ENCODE results near the gene DEPP1. TPM values are rescaled to one million over a fixed set of nuclear protein-coding genes. Genes with fewer than 3 reads are reported as not detected.
A peak's percentile ranks its signal among the peaks of the same experiment; 100 is the strongest.

Gene DEPP1
- polyA plus RNA-seq, 2 of the 4 experiments (the other 2 are of a cell fraction), result 0.46 to 0.92 TPM

DNA sequence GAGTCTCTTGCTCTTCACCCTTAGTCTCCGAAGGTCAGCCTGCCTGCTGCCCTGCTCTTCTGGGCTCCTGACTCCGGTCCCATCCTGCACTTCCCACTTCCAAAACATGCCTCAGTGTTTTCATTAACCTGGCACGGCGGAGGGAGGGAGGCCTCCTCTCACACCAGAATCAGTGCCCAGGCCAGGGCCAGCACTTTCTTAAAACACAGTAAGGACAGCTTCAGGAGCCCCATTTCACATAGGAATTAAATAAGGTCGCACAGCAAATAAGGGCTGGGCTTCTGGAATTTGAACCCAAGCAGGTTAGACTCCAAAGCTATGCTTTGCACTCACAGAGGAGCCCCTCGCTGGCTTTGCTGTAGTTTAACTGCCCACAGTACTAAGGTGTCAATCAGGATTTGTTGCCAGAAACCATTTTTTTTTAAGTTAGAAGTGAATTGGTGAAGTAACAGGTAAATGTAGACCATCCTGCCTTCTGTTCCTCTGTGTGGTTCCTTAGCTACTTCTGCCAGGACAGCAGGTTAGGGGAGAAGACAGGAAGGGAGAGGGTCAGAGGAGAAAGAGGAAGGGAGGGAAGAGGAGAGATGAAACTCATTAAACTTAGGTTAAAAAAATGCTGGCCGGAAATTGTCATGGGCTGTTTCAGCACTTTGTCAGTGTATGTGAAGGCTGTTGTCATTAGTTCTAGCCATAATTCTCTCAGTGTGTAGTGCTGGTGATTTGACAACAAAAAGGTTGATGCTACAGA, 18.0 kb downstream of the DEPP1 start:
- POLR2A ChIA-PET, result no interaction called here
- TF ChIP-seq MAFK (IDR thresholded peaks at IDR 0.05; ENCODE audit: partially characterized antibody) (no peak), ZSCAN20 (CRISPR knock-in tag; IDR thresholded peaks at IDR 0.05) (no peak), PHF8 (IDR thresholded peaks at IDR 0.05; ENCODE audit: borderline replicate concordance, low read depth) (no peak), RFX5 (IDR thresholded peaks at IDR 0.05) (no peak), CBX2 (IDR thresholded peaks at IDR 0.05; ENCODE audit: borderline replicate concordance, low read depth) (no peak), KDM1A (IDR thresholded peaks at IDR 0.05; ENCODE audit: low read depth) (no peak), EP300 (IDR thresholded peaks at IDR 0.05) (no peak), RARB (CRISPR knock-in tag; IDR thresholded peaks at IDR 0.05) (no peak), TFCP2L1 (CRISPR knock-in tag; IDR thresholded peaks at IDR 0.05) (no peak), HOXA7 (CRISPR knock-in tag; IDR thresholded peaks at IDR 0.05) (no peak), RAD21 (conservative IDR thresholded peaks at IDR 0.05 in 1 of 2, IDR thresholded peaks at IDR 0.05 in 1 of 2) (no peak), SMC3 (IDR thresholded peaks at IDR 0.05) (no peak)
- TF ChIP-seq, protein P1, sequence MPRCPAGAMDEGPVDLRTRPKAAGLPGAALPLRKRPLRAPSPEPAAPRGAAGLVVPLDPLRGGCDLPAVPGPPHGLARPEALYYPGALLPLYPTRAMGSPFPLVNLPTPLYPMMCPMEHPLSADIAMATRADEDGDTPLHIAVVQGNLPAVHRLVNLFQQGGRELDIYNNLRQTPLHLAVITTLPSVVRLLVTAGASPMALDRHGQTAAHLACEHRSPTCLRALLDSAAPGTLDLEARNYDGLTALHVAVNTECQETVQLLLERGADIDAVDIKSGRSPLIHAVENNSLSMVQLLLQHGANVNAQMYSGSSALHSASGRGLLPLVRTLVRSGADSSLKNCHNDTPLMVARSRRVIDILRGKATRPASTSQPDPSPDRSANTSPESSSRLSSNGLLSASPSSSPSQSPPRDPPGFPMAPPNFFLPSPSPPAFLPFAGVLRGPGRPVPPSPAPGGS (IDR thresholded peaks at IDR 0.05), result no peak
- Histone ChIP-seq H3K4me1 (peaks cover 12% of the 10 kb centered on the region; the same call in 2 of the 3 replicates), H3K27ac (no peak overlapping the region), H3K4me3 (no peak overlapping the region), H3K9me3 (no peaks in the 10 kb centered on the region), H3K4me2 (peak overlapping the region; percentile 92)
- ATAC-seq, result no peak
- 91% methylated on average over 7 of the region's 7 CpGs for WGBS (ENCODE audit: missing lambda C conversion rate)
- CTCF ChIA-PET, result interaction anchor here (0.8 to 4.7 kb wide), 3 partner anchors 10 to 35 kb away, joined by 3 to 22 read pairs (median 3); no protein-coding TSS in a partner anchor
- FAIRE-seq, result no peak
- no peak for DNase-seq (ENCODE audit: low read depth in 1 of 2, low spot score in 1 of 2)

DNA sequence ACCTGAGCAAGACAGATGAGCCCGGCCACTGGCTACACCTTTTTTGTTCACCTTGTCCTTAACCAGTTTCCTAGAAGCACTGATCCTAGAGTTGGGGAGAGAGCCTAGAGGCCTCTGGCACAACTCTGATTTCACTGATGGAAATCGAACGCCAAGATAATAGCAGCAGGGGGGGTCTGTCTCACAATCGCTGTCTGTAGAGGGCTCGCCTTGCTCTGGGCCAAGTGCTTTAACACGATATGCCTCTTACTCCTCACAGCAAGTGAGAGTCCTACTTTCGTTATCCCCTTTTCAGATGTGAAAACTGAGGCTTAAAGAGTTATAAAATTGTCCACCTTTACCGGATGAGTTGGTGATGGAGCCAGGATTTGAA, 18.5 kb downstream of the DEPP1 start:
- no peak for DNase-seq (ENCODE audit: low read depth in 1 of 2, low spot score in 1 of 2)
- TF ChIP-seq, protein P2, sequence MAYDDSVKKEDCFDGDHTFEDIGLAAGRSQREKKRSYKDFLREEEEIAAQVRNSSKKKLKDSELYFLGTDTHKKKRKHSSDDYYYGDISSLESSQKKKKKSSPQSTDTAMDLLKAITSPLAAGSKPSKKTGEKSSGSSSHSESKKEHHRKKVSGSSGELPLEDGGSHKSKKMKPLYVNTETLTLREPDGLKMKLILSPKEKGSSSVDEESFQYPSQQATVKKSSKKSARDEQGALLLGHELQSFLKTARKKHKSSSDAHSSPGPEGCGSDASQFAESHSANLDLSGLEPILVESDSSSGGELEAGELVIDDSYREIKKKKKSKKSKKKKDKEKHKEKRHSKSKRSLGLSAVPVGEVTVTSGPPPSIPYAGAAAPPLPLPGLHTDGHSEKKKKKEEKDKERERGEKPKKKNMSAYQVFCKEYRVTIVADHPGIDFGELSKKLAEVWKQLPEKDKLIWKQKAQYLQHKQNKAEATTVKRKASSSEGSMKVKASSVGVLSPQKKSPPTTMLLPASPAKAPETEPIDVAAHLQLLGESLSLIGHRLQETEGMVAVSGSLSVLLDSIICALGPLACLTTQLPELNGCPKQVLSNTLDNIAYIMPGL (CRISPR knock-in tag; IDR thresholded peaks at IDR 0.05; ENCODE audit: borderline replicate concordance), result no peak
- TF ChIP-seq, protein P3, sequence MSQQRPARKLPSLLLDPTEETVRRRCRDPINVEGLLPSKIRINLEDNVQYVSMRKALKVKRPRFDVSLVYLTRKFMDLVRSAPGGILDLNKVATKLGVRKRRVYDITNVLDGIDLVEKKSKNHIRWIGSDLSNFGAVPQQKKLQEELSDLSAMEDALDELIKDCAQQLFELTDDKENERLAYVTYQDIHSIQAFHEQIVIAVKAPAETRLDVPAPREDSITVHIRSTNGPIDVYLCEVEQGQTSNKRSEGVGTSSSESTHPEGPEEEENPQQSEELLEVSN (IDR thresholded peaks at IDR 0.05; ENCODE audit: borderline replicate concordance, low read depth), result no peak
- TF ChIP-seq FOSL2 (IDR thresholded peaks at IDR 0.05) (no peak), FOSL2 (CRISPR knock-in tag; IDR thresholded peaks at IDR 0.05) (no peak), EHMT2 (IDR thresholded peaks at IDR 0.05; ENCODE audit: low read depth) (no peak), CHD4 (IDR thresholded peaks at IDR 0.05; ENCODE audit: borderline replicate concordance) (no peak), RFX5 (IDR thresholded peaks at IDR 0.05) (no peak), EP300 (IDR thresholded peaks at IDR 0.05) (no peak), HOXB5 (CRISPR knock-in tag; IDR thresholded peaks at IDR 0.05) (no peak), RNF2 (IDR thresholded peaks at IDR 0.05; ENCODE audit: borderline replicate concordance, low read depth) (no peak), ESRRA (IDR thresholded peaks at IDR 0.05; ENCODE audit: borderline replicate concordance, low read length) (no peak), GATA3 (IDR thresholded peaks at IDR 0.05; ENCODE audit: borderline replicate concordance) (no peak), NPAS2 (CRISPR knock-in tag; IDR thresholded peaks at IDR 0.05; ENCODE audit: borderline replicate concordance) (no peak), POLR2A (IDR thresholded peaks at IDR 0.05; ENCODE audit: low read length) (no peak), BHLHE40 (IDR thresholded peaks at IDR 0.05; ENCODE audit: low read depth, low read length) (no peak), HOXA7 (CRISPR knock-in tag; IDR thresholded peaks at IDR 0.05) (no peak)
- TF ChIP-seq, protein P4, sequence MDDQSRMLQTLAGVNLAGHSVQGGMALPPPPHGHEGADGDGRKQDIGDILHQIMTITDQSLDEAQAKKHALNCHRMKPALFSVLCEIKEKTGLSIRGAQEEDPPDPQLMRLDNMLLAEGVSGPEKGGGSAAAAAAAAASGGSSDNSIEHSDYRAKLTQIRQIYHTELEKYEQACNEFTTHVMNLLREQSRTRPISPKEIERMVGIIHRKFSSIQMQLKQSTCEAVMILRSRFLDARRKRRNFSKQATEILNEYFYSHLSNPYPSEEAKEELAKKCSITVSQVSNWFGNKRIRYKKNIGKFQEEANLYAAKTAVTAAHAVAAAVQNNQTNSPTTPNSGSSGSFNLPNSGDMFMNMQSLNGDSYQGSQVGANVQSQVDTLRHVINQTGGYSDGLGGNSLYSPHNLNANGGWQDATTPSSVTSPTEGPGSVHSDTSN (IDR thresholded peaks at IDR 0.05), result no peak
- TF ChIP-seq, protein P5, sequence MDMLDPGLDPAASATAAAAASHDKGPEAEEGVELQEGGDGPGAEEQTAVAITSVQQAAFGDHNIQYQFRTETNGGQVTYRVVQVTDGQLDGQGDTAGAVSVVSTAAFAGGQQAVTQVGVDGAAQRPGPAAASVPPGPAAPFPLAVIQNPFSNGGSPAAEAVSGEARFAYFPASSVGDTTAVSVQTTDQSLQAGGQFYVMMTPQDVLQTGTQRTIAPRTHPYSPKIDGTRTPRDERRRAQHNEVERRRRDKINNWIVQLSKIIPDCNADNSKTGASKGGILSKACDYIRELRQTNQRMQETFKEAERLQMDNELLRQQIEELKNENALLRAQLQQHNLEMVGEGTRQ (IDR thresholded peaks at IDR 0.05), result no peak
- Histone ChIP-seq H3K4me2 (peak overlapping the region; percentile 92), H3K27ac (peak overlapping the region; percentile 44 to 73; a peak in 4 of 6 replicates), H3K4me1 (peaks cover 12% of the 10 kb centered on the region; the same call in 2 of the 3 replicates), H3K4me3 (peak overlapping the region; percentile 53), H3K9me3 (no peaks in the 10 kb centered on the region)
- 83% methylated on average over 8 of the region's 8 CpGs for whole genome bisulfite sequencing (ENCODE audit: missing lambda C conversion rate)
- no peak for ATAC-seq
- ChIA-PET CTCF (interaction anchor here (4.7 kb wide), 1 partner anchor 27 kb away, joined by 22 read pairs; no protein-coding TSS in a partner anchor), POLR2A (interaction anchor here (1.0 to 2.8 kb wide), 4 partner anchors 10 to 19 kb away, joined by 5 to 13 read pairs (median 8); partner anchors contain the start of gene DEPP1)
- FAIRE-seq, result no peak
